A549 treated with ZK216348 at 1 μM for 4 hours (cell line): ENCODE data around the gene GIMAP7. TPM values are rescaled to one million over a fixed set of nuclear protein-coding genes. Genes with fewer than 3 reads are reported as not detected.

Experiments
- total RNA-seq: library from RNA; stranded (reverse); fragments of 200-300 nt; extraction: Qiagen RNA extraction; gene quantifications from 5 replicates; pipeline ENCODE4 v1.2.3, GENCODE V29; 2022; ENCODE audit warnings: low read depth

The GIMAP7 gene
- not detected in 5 replicates for total RNA-seq

DNA sequence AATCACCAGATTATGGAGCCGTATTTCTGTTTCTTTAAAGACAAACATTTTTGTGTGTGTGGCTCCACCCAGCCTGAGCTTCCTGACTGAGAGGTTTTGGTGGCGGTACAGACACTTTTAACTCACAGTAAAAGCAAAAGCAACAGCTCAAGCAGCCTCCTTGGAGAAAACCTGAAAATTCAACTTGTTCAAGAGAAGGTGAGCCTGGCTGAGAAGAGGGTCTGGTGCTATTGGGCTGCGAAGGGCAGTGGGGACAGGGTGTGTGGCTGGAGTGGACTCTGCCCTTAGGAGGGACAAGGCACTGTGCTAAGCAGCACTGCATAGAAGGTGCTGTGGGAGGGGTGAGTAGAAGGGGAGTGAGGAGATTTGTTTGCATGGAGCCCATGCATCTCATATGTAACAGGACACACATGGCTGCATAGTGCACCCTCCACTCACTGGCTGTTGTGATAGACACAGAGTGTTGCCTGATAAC is at the start of gene GIMAP7:
GIMAP7 (plus strand) TSS at position 125 of the 475 bp plus-strand sequence. CDS start 5,103 bp downstream, outside the sequence.

DNA sequence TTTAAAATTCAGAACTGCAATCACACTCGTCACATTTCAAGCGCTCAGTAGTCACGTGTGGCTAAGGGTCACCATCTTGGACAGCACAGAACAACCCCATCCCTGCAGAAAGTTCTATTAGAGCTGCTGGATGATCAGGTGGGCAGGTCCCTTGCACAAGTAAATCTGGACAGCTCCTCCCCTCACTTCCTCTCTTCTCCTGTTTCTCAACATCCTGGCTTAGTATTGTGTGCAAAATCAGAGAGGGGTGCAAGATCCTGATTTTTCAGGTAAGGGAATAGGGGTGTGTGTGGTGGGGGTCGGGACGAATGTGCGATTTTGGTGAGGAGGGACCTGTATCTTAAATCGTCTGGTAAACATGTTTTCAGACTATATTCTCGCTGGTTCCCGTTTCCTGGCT is 52.5 kb downstream of the GIMAP7 start, which contains the start of gene GIMAP4:
GIMAP4 (plus strand) TSS at position 222 of the 400 bp plus-strand sequence. CDS start 2,512 bp downstream, outside the sequence.

Other genes starting within 250 kb of the GIMAP7 start
- 0.09 to 0.17 TPM (median 0.14 TPM) in 4 of 5 replicates, not detected in the other for gene LRRC61, start 191.5 kb upstream of the GIMAP7 start, total RNA-seq
- not detected in 5 replicates for gene ACTR3C, start 191.3 kb upstream of the GIMAP7 start, total RNA-seq
- gene RARRES2, start 173.2 kb upstream of the GIMAP7 start, total RNA-seq: not detected in 5 replicates
- gene REPIN1, start 146.1 kb upstream of the GIMAP7 start, total RNA-seq: 54.3 to 95.6 TPM (median 92.8 TPM) in 5 replicates
- 3.9 to 8.4 TPM (median 7.0 TPM) in 5 replicates for gene ZNF775, start 135.5 kb upstream of the GIMAP7 start, total RNA-seq
- gene GIMAP8, start 64.2 kb upstream of the GIMAP7 start, total RNA-seq: 0.06 TPM in 1 of 5 replicates, not detected in the others
- not detected in 5 replicates for gene GIMAP4, start 52.5 kb downstream of the GIMAP7 start, total RNA-seq
- not detected in 5 replicates for gene GIMAP6, start 117.5 kb downstream of the GIMAP7 start, total RNA-seq
- gene GIMAP2, start 170.8 kb downstream of the GIMAP7 start, total RNA-seq: not detected in 5 replicates
- not detected in 5 replicates for gene GIMAP1, start 201.7 kb downstream of the GIMAP7 start, total RNA-seq
- gene GIMAP5, start 222.5 kb downstream of the GIMAP7 start, total RNA-seq: 0.24 TPM in 1 of 5 replicates, not detected in the others